Embryonic facial prominence (tissue), 1 donor: ENCODE measurements around the gene DNAJC1.
A peak's percentile ranks its signal among the peaks of the same experiment; 100 is the strongest.

Source experiments
- DNase-seq: peaks from one replicate; pipeline ENCODE4 v3.0.0-alpha.2; 2016; ENCODE audit errors: extremely low spot score

DNAJC1 gene

DNA sequence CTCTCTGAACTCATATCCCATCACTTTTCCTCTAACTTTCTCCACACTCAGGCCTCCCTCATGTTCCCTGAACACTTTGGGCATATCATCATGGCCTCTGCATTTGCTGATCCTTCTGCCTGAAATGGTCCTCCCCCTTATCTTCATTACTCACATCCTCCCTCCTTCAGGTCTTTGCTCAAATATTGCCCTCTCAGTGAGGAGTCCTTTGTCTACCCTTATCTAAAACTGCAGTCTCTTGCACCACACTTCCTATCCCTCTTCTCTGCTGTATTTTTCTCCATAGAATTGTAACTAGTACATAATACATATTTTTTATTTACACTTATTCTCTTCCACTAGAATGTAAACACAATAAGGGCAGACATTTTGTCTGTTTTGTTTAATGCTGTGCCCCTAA, 41.7 kb downstream of the DNAJC1 start:
- DNase-seq, result no peak

GRCh38 chr10:21959998-21960397, 43.5 kb downstream of the DNAJC1 start:
- DNase-seq, result no peak

DNA sequence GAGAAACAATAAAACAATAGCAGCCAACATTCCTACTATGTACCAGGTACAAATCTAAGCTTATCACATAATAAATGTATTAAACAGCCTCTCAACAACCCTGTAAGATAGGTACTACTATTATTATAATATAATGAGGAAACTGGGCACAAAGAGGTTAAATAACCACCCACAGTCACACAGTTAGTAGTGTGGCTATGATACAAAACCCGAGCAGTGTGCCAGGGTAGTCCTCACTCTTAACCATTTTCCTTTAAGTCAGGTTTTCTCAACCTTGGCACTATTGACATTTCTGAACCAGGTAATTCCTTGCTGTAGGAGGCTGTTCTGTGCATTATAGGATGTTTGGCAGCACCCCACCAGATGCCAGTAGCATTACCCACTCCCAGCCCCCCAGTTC, 48.8 kb downstream of the DNAJC1 start:
- no peak for DNase-seq

- no peak for DNase-seq
Measured at GRCh38 chr10:21954132-21954531, 49.4 kb downstream of the DNAJC1 start.

DNA sequence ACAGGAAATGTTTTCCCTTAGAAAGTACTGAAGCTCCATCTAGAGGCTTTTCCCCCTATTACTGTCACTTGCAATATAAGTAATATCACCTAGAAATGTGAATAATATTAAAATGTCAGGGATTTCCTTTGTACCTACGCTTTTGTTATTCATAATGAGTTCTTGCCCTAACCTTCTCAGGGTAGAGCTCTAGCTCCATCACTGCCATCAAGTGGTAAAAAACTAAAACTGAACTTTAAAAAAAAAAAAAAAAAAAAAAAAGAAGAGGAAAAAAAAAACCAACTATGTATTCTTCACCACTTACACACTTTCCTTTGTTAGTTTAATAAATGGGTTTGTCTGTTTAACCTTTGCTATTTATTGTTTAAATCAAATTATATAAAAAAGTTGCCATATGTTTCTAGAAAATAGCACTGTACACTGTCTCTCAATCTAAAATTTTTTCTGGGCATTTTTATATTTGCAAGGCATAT, 49.9 kb downstream of the DNAJC1 start:
- DNase-seq, result peak; percentile 45

DNA sequence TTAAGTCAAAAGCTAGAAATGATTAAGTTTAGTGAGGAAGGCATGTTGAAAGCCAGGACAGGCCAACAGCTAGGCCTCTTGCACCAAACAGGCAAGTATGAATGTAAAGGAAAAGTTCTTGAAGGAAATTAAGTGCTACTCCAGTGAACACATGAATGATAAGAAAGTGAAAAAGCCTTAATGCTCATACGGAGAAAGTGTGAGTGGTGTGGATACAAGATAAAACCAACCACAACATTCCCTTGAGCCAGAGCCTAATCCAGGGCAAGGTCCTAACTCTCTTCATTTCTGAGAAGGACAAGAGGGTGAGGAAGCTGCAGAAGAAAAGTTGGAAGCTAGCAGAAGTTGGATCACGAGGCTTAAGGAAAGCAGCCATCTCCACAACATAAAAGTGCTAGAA, 53.0 kb downstream of the DNAJC1 start:
- no peak for DNase-seq

GRCh38 chr10:21946946-21947345, 56.6 kb downstream of the DNAJC1 start:
- no peak for DNase-seq

DNA sequence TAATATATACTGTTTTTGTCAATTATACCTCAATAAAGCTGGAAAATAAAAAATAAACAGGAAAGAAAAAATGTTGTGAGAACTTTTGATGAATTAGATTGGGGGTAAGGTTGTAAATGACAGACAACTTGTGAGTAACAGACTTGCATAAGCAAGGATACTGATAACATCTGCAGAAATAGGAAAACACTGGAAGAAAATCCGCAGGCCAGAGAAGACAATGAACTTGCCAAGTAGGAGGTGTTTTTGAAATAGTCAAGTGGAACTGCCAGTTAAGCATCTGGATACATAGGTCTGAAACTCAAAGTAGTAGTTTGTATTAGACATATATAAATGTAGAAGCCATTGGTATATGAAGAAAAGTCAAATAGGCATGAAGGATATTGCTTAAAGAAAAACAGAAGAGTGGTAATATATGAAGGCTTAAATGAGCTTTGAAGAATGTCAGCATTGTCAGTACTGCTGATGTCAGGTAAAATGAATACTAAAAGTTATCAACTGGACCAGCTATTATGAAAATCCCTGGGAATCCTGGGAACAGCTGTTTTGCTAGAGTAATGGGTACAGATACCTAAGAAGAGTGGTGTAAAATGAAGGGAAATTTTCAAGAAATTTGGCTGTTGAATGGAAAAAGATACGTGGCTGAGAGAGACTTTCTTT, 58.7 kb downstream of the DNAJC1 start:
- no peak for DNase-seq

DNA sequence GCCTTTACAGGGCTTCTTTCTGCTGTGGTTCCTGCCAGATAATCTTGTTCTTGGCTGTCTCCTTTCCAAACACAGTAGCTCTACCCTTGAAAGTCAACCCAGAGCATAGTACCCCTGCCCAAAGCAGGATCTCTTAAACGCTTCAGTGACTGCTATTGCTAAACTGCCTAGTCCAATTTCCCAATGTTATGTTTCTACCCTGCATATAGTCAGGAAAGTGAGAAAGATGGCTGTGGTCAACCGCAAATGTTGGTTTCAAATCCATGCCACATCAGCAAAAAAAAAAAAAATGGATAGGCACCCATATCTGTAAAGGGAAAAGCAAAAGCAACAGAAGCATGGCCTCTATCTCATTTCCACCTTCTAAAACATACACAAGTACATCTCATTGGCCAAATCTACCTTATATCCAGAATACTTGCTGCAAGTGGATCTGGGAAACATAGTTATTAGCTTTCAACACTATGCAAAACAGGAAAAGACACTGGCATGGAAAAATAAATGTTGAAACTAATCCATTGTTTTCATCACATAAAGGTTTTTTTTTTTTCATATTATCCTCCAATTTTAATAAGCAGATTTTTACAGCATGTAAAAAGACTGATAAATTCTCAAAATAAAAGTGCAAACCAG, 59.8 kb downstream of the DNAJC1 start:
- DNase-seq, result no peak

- DNase-seq, result no peak
Measured at GRCh38 chr10:21935439-21936023, 68.0 kb downstream of the DNAJC1 start.

DNA sequence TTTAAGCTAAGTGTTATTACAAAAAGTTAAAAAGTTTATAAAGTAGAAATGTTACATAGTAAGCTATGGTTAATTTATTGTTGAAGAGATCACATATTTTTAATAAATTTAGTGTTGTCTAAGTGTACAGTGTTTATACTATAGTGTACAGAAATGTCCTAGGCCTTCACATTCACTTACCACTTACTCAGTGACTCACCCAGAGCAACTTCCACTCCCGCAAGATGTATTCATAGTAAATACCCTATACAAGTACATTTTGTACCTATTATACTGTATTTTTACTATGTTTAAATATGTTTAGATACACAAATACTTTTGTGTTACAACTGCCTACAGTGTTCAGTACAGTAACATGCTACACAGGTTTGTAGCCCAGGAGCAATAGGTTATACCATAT, 69.2 kb downstream of the DNAJC1 start:
- DNase-seq, result no peak

DNA sequence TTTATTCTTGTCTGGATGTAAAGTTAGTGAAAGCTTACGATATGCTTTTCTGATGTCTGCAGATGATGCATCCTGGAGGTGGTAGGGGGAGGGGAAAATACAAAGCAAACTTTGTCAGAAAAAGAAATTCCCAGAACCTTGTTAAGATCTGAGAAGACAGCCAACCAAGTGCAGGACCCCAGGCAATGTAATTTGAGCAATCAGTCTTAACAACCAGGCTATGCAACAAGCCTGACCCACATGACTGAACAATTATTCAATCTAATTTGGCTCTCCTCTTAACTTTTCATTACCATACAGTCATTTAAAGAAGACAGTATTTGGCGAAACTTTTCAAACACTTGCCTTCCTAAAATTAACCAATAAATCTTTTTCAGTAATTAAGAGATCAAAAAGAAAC, 74.5 kb downstream of the DNAJC1 start:
- DNase-seq, result no peak

DNA sequence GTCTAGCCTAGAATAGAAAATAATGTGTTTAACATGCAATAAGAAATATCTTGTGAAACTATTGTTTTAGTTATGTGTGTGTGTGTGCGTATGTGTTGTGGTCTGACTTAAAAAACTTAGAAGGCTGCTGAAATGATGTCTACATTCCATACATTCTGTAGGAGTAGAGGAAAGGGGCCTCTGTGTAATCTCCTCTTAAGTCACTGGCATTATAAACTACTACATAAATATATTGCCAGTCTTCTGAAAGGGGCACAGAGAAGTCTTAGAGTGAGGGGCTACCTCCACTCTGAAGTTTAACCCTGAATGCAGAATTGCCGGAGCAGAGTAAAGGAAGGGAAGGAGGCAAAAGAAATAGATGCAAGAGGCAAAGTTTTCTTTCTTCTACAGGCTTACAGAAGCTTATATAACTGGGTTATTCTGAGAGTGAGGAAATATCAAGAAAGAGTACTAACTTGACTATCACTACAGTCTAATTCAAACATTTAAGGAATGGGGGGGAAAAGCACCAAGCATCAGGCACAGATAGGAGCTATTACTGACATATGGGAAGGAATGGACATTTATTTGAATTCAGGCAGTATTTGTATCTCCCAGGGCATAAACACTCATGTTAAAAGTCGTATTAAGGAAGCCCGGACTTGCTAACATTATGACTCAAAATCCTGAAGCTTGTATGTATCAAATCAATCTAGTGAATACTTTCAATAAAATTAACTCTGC, 75.7 kb downstream of the DNAJC1 start:
- no peak for DNase-seq

DNA sequence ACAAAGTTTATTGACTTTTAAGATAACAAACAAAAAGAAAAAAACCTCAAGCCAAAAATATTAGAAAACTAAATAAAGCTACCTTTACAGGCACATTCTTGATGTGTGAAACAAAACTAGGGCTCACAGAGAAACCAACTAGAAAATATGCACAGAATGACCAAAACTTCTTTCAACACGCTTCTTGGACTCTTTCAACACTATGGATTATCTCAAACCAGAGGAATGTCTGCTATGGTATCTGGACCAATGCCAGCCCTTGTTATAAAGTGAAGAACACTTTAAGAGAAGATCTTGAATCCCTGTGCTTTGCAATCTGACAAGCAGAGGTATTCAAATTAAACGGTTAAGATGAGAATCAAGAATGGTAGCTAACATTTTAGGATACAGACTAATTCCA, 76.6 kb downstream of the DNAJC1 start:
- DNase-seq, result peak; percentile 22

DNA sequence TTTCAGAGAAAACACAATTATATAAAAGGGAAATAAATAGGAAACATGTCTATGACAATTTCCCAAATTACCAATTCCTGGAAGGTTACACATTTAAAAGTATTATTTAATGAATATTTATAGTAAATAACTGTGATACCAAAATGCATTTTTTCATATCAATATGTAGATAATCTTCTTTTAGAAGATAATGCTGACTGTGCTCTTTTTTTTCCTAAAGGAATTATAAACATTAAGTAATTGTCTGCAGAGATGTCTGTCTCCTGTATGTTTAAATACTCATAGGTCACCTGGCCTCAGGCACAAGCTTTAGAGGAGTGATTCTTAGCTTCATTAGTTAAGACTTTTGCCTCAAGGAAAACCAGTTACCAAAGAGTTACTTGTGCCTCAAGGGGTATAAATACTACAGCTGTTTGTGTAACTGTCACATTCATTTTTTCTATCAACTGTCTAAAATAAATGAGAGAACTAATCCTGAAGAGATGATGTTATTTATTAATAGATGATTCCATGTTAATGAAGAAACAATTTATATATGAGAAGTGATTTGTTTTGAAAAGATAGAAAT, 77.1 kb downstream of the DNAJC1 start:
- DNase-seq, result no peak

GRCh38 chr10:21925851-21926250, 77.7 kb downstream of the DNAJC1 start:
- no peak for DNase-seq

- no peak for DNase-seq
Measured at GRCh38 chr10:21924511-21924910, 79.0 kb downstream of the DNAJC1 start.

DNA sequence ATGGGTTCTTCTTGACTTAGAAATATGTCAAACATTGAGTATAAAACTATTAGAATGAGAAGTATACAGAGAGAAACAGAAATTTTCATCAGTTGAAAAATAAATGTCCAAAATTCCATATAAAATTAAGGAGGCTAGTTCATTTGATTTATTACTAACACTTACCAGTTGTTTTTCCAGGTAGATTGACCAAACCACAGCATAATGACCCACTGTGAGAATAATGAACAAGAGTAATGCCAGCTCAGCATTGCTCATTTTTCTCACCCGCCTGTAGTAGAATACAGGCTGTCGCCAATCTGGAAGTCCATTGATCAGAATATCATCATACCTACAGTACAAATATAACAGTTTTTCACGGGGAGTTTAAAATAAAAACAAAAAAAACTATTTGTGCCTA, 82.9 kb downstream of the DNAJC1 start:
- no peak for DNase-seq

GRCh38 chr10:21919906-21920305, 83.6 kb downstream of the DNAJC1 start:
- DNase-seq, result no peak

DNA sequence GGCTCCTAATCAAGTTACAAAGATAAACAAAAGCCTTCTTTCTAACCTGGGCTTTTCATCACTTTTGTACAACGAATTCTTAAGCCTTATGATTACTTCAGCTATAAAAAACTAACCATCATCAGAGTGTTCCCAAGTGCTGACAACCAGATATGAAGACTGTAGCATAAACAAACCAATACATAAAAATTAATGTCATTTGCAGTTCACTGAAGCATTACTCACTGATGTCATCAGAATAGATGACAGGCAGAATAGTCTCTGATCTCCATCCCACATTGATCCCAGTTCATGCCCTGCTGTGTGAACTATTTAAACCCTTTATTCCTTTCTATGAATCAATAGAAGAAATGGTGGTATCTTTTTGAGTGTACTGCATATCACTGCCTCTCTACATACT, 84.4 kb downstream of the DNAJC1 start:
- DNase-seq, result no peak

GRCh38 chr10:21912625-21913024, 90.9 kb downstream of the DNAJC1 start:
- no peak for DNase-seq

- no peak for DNase-seq
Measured at GRCh38 chr10:21910798-21911197, 92.7 kb downstream of the DNAJC1 start.
